GM12865 (cell line): ENCODE measurements around the gene POC1A.

ENCODE experiments used
- DNase-seq: peaks from one replicate; pipeline ENCODE4 v3.0.0; 2010; ENCODE audit warnings: low read depth
- H3K4me3 ChIP-seq: 2 replicates; pipeline ENCODE4 v1.5.1; 2011; ENCODE audit warnings: mild to moderate bottlenecking, low read depth, low read length, control low read depth
- TF ChIP-seq, protein P1 (sequence below): IDR thresholded peaks from 2 replicates; pipeline ENCODE4 v1.5.1; 2011; ENCODE audit warnings: low read length, control low read depth, low read depth, inconsistent platforms; ENCODE audit not compliant: insufficient read depth; ENCODE audit errors: missing control alignments

The POC1A gene

DNA sequence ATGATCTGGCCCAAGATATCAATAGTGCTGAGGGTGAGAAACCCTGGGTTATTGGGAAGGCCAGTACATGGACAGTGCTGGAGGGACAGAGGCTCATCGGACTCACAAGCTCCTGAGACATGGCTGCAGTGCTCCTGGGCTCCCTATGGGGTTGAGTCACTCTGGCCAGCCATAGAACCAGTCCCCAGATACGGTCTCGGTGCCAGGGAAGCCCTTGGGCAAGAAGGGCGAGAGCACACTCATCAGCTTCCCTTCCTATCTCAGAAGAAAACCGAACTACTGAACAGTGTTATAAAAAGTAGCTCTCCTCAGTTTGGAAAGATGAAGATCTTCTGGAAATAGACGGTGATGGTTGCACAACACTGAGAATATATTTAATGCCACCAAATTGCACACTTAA lies 34.4 kb downstream of the POC1A start:
- TF ChIP-seq, protein P1, sequence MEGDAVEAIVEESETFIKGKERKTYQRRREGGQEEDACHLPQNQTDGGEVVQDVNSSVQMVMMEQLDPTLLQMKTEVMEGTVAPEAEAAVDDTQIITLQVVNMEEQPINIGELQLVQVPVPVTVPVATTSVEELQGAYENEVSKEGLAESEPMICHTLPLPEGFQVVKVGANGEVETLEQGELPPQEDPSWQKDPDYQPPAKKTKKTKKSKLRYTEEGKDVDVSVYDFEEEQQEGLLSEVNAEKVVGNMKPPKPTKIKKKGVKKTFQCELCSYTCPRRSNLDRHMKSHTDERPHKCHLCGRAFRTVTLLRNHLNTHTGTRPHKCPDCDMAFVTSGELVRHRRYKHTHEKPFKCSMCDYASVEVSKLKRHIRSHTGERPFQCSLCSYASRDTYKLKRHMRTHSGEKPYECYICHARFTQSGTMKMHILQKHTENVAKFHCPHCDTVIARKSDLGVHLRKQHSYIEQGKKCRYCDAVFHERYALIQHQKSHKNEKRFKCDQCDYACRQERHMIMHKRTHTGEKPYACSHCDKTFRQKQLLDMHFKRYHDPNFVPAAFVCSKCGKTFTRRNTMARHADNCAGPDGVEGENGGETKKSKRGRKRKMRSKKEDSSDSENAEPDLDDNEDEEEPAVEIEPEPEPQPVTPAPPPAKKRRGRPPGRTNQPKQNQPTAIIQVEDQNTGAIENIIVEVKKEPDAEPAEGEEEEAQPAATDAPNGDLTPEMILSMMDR: no peak
- no peak overlapping the region for H3K4me3 ChIP-seq
- no peak for DNase-seq

DNA sequence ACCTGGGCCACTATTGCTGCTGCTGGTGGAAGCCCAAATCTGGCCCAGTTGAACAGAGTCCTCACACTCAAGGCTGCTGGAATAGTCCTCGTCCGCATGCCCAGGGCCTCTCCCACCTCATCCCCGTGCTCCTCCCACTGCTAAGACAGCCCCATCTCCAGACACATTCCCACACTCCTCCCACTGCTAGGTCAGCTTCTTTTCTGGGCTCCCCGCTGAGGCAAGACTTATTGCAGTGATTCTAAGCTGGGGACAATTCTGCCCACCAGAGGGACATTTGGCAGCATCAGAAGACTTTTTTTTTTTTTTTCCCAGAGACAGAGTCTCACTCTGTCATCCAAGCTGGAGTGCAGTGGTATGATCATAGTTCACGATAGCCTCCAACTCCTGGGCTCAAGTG lies 35.1 kb downstream of the POC1A start:
- no peak overlapping the region for H3K4me3 ChIP-seq
- DNase-seq: no peak
- TF ChIP-seq, protein P1: no peak

DNA sequence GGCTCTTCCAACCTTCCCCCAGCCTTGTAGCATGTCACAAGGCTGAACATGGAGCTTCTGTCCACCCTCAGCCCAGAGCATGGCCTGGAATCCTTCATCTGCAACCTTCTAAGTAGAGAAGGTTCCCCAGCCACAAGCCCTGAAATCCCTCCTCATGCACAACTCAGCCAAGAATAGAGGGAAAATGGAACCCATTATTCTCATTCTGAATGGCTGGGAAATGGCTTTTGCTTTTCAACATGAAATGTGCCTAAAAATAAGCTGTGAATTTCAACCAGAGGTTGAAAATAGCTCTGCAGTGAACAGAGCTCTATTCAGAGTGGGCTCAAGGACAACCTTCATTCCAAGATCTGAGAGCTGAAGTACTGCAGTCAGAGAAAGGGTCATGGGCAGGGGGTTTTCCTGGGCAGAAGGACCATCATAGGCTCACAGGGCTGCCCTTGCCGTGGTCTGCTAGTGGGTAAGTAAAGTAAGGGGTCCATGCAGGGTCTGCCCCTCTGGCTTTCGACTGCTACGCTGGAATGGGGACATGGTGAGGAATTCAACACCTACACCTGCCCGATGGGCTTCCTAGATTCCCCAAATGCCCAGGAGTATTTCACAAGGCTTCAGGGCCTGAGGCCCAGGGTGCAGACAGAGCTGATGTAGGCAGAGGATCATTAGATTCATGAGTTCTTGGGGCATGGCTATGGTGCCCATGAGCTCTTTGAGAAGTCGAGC lies 35.9 kb downstream of the POC1A start:
- no peak for DNase-seq
- no peak overlapping the region for H3K4me3 ChIP-seq
- TF ChIP-seq, protein P1: no peak

DNA sequence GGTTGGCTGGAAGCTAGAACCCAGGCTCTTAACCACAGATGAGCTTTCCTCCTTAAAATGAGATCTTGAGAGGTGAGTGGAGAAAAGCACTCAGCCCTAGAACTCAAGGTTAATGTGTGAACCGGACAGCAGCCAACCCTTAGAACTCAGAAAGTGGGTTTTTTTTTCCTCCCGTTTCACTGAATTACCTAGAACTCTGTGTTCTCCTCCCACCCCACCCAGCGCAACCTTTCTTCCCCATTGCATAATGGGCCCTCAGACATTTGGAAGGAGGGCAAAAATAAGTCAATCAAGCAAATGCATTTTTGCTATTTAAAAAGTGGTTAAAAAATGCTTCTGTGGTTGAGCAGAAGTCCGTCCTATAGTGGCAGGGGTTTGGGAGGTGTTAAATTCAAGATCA lies 36.7 kb downstream of the POC1A start:
- TF ChIP-seq, protein P1: no peak
- DNase-seq: no peak
- H3K4me3 ChIP-seq: no peak overlapping the region

DNA sequence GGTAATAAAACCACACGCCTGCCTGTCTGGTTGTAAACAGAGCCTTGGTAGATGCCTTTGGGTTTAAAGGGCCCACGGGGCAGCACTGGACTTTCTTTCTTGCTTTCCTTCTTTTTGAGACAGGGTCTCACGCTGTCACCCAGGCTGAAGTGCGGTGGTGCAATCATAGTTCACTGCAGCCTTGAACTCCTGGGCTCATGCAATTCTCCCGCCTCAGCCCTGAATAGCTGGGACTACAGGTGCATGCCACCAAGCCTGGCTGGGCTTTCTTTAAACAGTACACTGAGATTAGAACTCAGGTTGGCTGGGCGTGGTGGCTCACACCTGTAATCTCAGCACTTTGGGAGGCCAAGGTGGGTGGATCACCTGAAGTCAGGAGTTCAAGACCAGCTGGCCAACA lies 42.2 kb downstream of the POC1A start:
- TF ChIP-seq, protein P1: no peak
- DNase-seq: no peak
- H3K4me3 ChIP-seq: no peak overlapping the region

DNA sequence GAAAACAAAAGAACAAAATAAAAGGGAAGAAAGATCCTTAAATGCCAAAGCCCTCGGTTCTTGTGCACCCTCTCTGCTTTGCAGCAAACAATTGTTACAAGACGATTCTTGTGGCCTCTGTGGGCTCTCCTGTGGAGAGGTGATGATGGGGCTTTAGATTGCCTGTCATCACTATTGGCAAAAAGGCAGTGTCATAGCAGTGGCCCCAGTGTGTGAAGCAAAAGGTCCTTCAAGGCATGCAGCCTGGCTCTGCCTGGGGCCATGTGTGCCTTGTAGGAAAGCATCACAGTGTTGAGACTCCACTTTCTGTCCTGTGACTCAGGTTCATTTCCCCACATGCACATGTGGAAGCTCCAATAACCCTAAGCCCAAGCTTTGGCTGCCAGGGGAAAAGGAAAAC lies 43.7 kb downstream of the POC1A start:
- TF ChIP-seq, protein P1: no peak
- H3K4me3 ChIP-seq: no peak overlapping the region
- DNase-seq: no peak
